ENCODE data around the gene ZBED4. TPM values are rescaled to one million over a fixed set of nuclear protein-coding genes. Genes with fewer than 3 reads are reported as not detected.
"Not testable (repeated sequence)": the region's sequence is repeated elsewhere in the genome, so short reads cannot be mapped to it uniquely, and the experiment has no call there.

The ZBED4 gene
- total RNA-seq, 2 donors from 2014 or later = 10.4 to 11.2 TPM

- Histone ChIP-seq H3K4me3 (peak overlapping the region; percentile 26 to 39), H3K27ac (no peak overlapping the region), H3K9me3 (no peaks in the 10 kb centered on the region), H3K27me3 (replicated peaks; ENCODE audit: insufficient read depth) (peaks cover 8% of the 10 kb centered on the region), H3K4me1 (replicated peaks) (peaks cover 13% of the 10 kb centered on the region), H3K36me3 (no peaks in the 10 kb centered on the region)
- TF ChIP-seq POLR2AphosphoS5 (IDR thresholded peaks at IDR 0.05) = no peak
- TF ChIP-seq POLR2A (IDR thresholded peaks at IDR 0.05) = no peak
- intact Hi-C loops (cut with DNase I) = no loop called here
- DNase-seq (ENCODE audit: low spot score) = no peak
- WGBS = 0% methylated on average over 31 of the region's 51 CpGs
These were observed 4.9 kb upstream of the ZBED4 start for GRCh38 chr22:49848690-49849160.

GRCh38 chr22:49849161-49850020 is 4.3 kb upstream of the ZBED4 start:
- intact Hi-C loops (cut with DNase I) = loop anchor here (5.0 kb wide), 1 partner anchor 68 kb away; the partner anchor contains the start of genes ALG12 and CRELD2
- peaks cover 8% of the 10 kb centered on the region for H3K27me3 ChIP-seq (replicated peaks; ENCODE audit: insufficient read depth)

GRCh38 chr22:49850021-49850911 is 3.4 kb upstream of the ZBED4 start:
- no peak for DNase-seq (ENCODE audit: low spot score)
- intact Hi-C loops (cut with DNase I) = loop anchor here (5.0 kb wide), 1 partner anchor 67 kb away; the partner anchor contains the start of genes ALG12 and CRELD2
- peaks cover 8% of the 10 kb centered on the region for H3K27me3 ChIP-seq (replicated peaks; ENCODE audit: insufficient read depth)
- peaks cover 16% of the 10 kb centered on the region for H3K4me1 ChIP-seq (replicated peaks)
- 61% methylated on average over 24 of the region's 31 CpGs for WGBS
- no peak overlapping the region for H3K27ac ChIP-seq
- TF ChIP-seq POLR2A (IDR thresholded peaks at IDR 0.05) (no peak), CTCF (IDR thresholded peaks at IDR 0.05) (no peak), POLR2AphosphoS5 (IDR thresholded peaks at IDR 0.05) (no peak)
- H3K4me3 ChIP-seq = no peak overlapping the region
- H3K9me3 ChIP-seq = no peaks in the 10 kb centered on the region
- H3K36me3 ChIP-seq = no peaks in the 10 kb centered on the region

More at GRCh38 chr22:49849161-49850020, 4.3 kb upstream of the ZBED4 start:
- Histone ChIP-seq H3K4me1 (replicated peaks) (peaks cover 13% of the 10 kb centered on the region), H3K4me3 (peak overlapping the region; percentile 12 to 39), H3K27ac (no peak overlapping the region), H3K36me3 (no peaks in the 10 kb centered on the region), H3K9me3 (no peaks in the 10 kb centered on the region)
- TF ChIP-seq CTCF (IDR thresholded peaks at IDR 0.05) (no peak), POLR2AphosphoS5 (IDR thresholded peaks at IDR 0.05) (no peak), POLR2A (IDR thresholded peaks at IDR 0.05) (no peak)
- DNase-seq (ENCODE audit: low spot score) = no peak
- WGBS = 2% methylated on average over 43 of the region's 89 CpGs

DNA sequence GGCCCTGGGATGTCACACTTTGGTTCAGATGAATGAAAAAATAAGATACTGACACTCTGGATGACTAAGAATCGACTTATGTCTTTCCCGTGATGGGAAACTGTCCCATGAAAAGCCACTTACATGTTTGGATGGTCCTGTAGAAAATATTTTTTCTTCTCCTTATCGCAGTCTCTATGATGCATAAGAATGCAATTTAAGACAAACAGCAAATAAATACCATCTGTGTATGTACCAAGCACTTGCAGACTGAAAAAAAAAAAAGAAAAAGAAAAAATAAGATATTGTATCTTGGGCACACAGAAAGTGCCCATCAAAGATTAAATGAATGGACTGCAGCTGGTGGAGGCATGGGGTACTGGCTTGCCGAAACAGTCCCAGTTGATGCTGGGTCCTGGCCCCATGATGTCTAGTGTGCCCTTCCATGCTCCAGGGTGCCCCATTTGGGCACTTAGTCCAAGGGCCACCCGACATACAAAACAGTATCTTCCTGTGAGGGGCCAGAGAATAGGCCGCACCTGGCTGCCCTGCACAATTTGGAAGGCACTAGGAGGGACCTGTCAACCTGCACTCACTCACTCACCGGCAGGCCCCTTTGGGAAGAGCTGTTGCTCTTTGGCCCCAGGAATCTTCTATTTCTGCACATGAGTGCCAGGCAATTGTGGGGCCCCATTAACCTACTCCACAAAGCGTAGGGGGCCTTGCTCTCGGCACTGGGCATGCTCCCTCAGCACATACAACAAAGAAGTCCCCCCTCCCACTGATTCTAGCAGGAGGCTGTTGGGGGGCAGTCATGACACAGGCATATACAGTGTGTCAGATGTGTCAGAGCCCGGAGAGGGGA is 2.5 kb upstream of the ZBED4 start:
- DNase-seq (ENCODE audit: low spot score) = no peak
- Histone ChIP-seq H3K27ac (no peak overlapping the region), H3K27me3 (replicated peaks; ENCODE audit: insufficient read depth) (peaks cover 8% of the 10 kb centered on the region), H3K9me3 (no peaks in the 10 kb centered on the region), H3K36me3 (no peaks in the 10 kb centered on the region), H3K4me1 (replicated peaks) (peaks cover 19% of the 10 kb centered on the region), H3K4me3 (no peak overlapping the region)
- intact Hi-C loops (cut with DNase I) = loop anchor here (5.0 kb wide), 1 partner anchor 66 kb away; the partner anchor contains the start of genes ALG12 and CRELD2
- no peak for TF ChIP-seq POLR2AphosphoS5 (IDR thresholded peaks at IDR 0.05)
- no peak for TF ChIP-seq POLR2A (IDR thresholded peaks at IDR 0.05)
- TF ChIP-seq CTCF (IDR thresholded peaks at IDR 0.05) = no peak
- 88% methylated on average over 10 of the region's 10 CpGs for WGBS

DNA sequence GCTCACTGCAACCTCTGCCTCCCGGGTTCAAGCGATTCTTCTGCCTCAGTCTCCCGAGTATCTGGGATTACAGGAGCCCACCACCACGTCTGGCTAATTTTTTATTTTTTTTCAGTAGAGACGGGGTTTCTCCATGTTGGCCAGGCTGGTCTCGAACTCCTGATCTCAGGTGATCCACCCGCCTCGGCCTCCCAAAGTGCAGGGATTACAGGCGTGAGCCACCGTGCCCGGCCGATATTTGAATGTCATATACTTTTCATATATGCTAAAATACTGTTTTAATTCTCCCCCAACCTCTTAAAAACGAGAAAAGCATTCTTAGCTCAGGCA is 1.1 kb upstream of the ZBED4 start:
- DNase-seq (ENCODE audit: low spot score); H3K36me3 ChIP-seq; H3K9me3 ChIP-seq; H3K27me3 ChIP-seq (replicated peaks; ENCODE audit: insufficient read depth): not testable (repeated sequence)
- peak overlapping the region; percentile 65 to 82 for H3K4me3 ChIP-seq
- peak overlapping the region; percentile 89 to 96 for H3K27ac ChIP-seq
- intact Hi-C loops (cut with DNase I) = loop anchor here (5.0 kb wide), 1 partner anchor 65 kb away; the partner anchor contains the start of genes ALG12 and CRELD2
- 61% methylated on average over 13 of the region's 13 CpGs for WGBS
- H3K4me1 ChIP-seq (replicated peaks) = peaks cover 19% of the 10 kb centered on the region
